SK-N-SH (cell line): Measurements from ENCODE around the gene MACROD2. TPM values are rescaled to one million over a fixed set of nuclear protein-coding genes. Genes with fewer than 3 reads are reported as not detected.

Experiments
- CTCF ChIA-PET: fragments of 300-600, 350-600 bp; formaldehyde crosslinking; extraction: SDS; loops from one replicate; lab custom pipeline; 2021; lab: Yijun Ruan, JAX
- POLR2A ChIA-PET: fragments of 350-600 bp; sonication (Branson Sonifier 250); formaldehyde crosslinking; extraction: SDS; loops from one replicate; lab custom pipeline; 2020; ENCODE audit warnings: antibody characterized with exemption, inconsistent platforms; lab: Yijun Ruan, JAX
- DNase-seq: peaks from one replicate; pipeline ENCODE4 v3.0.0; 2012
- H2AFZ ChIP-seq: fragments of 200-600 bp; sonication (generic); 2 replicates; pipeline ENCODE4 v1.8.1; 2016; ENCODE audit warnings: antibody characterized with exemption, mild to moderate bottlenecking, low read depth
- H3F3A ChIP-seq: fragments of 200-600 bp; sonication (generic); replicated peaks from 2 replicates; pipeline ENCODE3; 2016; ENCODE audit warnings: antibody characterized with exemption, mild to moderate bottlenecking; ENCODE audit not compliant: insufficient read depth
- H3K27ac ChIP-seq, 2 experiments: fragments of 200-500 bp in 1 of 2; fragments of 200-600 bp in 1 of 2; sonication (Bioruptor generic) in 1 of 2; sonication (generic), shearing (Covaris generic) in 1 of 2; 2 replicates each; pipeline versions ENCODE4 v1.5.1 to v1.6.1; 2014 to 2016; ENCODE audit warnings: low read depth in 2 of 2, inconsistent platforms in 1 of 2, low read length in 1 of 2, mild to moderate bottlenecking in 1 of 2, mixed read lengths in 1 of 2
- H3K27me3 ChIP-seq: fragments of 200-600 bp; sonication (generic), shearing (Covaris generic); 2 replicates; pipeline ENCODE4 v1.6.1; 2016; ENCODE audit warnings: mixed run types; ENCODE audit not compliant: insufficient read depth
- H3K36me3 ChIP-seq, 2 experiments: fragments of 200-500 bp in 1 of 2; fragments of 200-600 bp in 1 of 2; sonication (Bioruptor generic) in 1 of 2; sonication (generic) in 1 of 2; replicated peaks in 1 of 2; 2 replicates each; pipeline versions ENCODE3 to v1.5.1; 2014 to 2016; ENCODE audit warnings: low read length in 1 of 2, mild to moderate bottlenecking in 1 of 2; ENCODE audit not compliant: insufficient read depth in 2 of 2, control insufficient read depth in 1 of 2
- H3K4me1 ChIP-seq, 2 experiments: fragments of 200-500 bp in 1 of 2; fragments of 200-600 bp in 1 of 2; sonication (Bioruptor generic) in 1 of 2; sonication (generic), shearing (Covaris generic) in 1 of 2; 2 replicates each; pipeline versions ENCODE4 v1.5.1 to v1.6.1; 2014 to 2016; ENCODE audit warnings: low read depth in 1 of 2, low read length in 1 of 2, mixed run types in 1 of 2; ENCODE audit not compliant: insufficient read depth in 2 of 2, control insufficient read depth in 1 of 2
- H3K4me2 ChIP-seq: fragments of 200-600 bp; sonication (generic), shearing (Covaris generic); 2 replicates; pipeline ENCODE4 v1.6.1; 2017; ENCODE audit warnings: mixed run types
- H3K4me3 ChIP-seq, 2 experiments: fragments of 200-500 bp in 1 of 2; fragments of 200-600 bp in 1 of 2; sonication (Bioruptor generic) in 1 of 2; sonication (generic), shearing (Covaris generic) in 1 of 2; 2 replicates each; pipeline versions ENCODE4 v1.5.1 to v1.8.1; 2014 to 2016; ENCODE audit warnings: low read depth in 2 of 2, inconsistent platforms in 1 of 2, low read length in 1 of 2, mild to moderate bottlenecking in 1 of 2, mixed read lengths in 1 of 2, moderate library complexity in 1 of 2
- H3K79me2 ChIP-seq: fragments of 200-600 bp; sonication (generic); 2 replicates; pipeline ENCODE4 v1.8.1; 2017; ENCODE audit warnings: mild to moderate bottlenecking; ENCODE audit not compliant: insufficient read depth
- H3K9ac ChIP-seq: fragments of 200-600 bp; sonication (generic); 2 replicates; pipeline ENCODE4 v1.6.1; 2017; ENCODE audit warnings: mixed run types
- H3K9me2 ChIP-seq: fragments of 200-600 bp; sonication (generic); 2 replicates; pipeline ENCODE4 v1.6.1; 2017; ENCODE audit warnings: mixed run types
- H3K9me3 ChIP-seq: fragments of 200-600 bp; sonication (generic); 2 replicates; pipeline ENCODE4 v1.6.1; 2017; ENCODE audit warnings: mixed run types, mild to moderate bottlenecking, moderate library complexity
- H4K20me1 ChIP-seq: fragments of 200-600 bp; sonication (generic); 2 replicates; pipeline ENCODE4 v1.6.1; 2017; ENCODE audit warnings: mild to moderate bottlenecking, mixed run types; ENCODE audit not compliant: insufficient read depth
- CHD2 ChIP-seq: fragments of 150-350 bp; IDR thresholded peaks from 2 replicates; pipeline ENCODE4 v1.6.1; 2018; ENCODE audit warnings: low read length; ENCODE audit not compliant: partially characterized antibody
- CTCF ChIP-seq: fragments of 200-600 bp; sonication (generic); IDR thresholded peaks from 2 replicates; pipeline ENCODE4 v1.6.1; 2017; ENCODE audit warnings: antibody characterized with exemption, mild to moderate bottlenecking, moderate library complexity
- EP300 ChIP-seq, 2 experiments: IDR thresholded peaks; 2 replicates each; pipeline versions ENCODE4 v1.4.0 to v1.6.1; 2012; ENCODE audit warnings: borderline replicate concordance in 1 of 2, low read depth in 1 of 2, low read length in 1 of 2
- FOSL2 ChIP-seq: IDR thresholded peaks from 2 replicates; pipeline ENCODE4 v1.4.0; 2012; ENCODE audit warnings: low read depth, mild to moderate bottlenecking, moderate library complexity, borderline replicate concordance
- FOXM1 ChIP-seq: IDR thresholded peaks from 2 replicates; pipeline ENCODE4 v1.4.0; 2012; ENCODE audit warnings: low read depth, mild to moderate bottlenecking
- IRF3 ChIP-seq: fragments of 150-350 bp; IDR thresholded peaks from 2 replicates; pipeline ENCODE4 v1.6.1; 2016; ENCODE audit warnings: mild to moderate bottlenecking, low read depth, low read length
- JUND ChIP-seq: IDR thresholded peaks from 2 replicates; pipeline ENCODE4 v1.4.0; 2012
- MAX ChIP-seq: IDR thresholded peaks from 2 replicates; pipeline ENCODE4 v1.4.0; 2012; ENCODE audit warnings: low read depth
- MEF2A ChIP-seq: IDR thresholded peaks from 2 replicates; pipeline ENCODE4 v1.4.0; 2012; ENCODE audit warnings: low read depth, borderline replicate concordance
- NRF1 ChIP-seq: IDR thresholded peaks from 2 replicates; pipeline ENCODE4 v1.6.1; 2012; ENCODE audit warnings: low read depth, mild to moderate bottlenecking, low read length
- PBX3 ChIP-seq: IDR thresholded peaks from 2 replicates; pipeline ENCODE4; 2012
- POLR2AphosphoS5 ChIP-seq: IDR thresholded peaks from 2 replicates; pipeline ENCODE4 v1.6.1; 2012; ENCODE audit warnings: low read depth, low read length
- REST ChIP-seq: IDR thresholded peaks from 2 replicates; pipeline ENCODE4 v1.6.1; 2012; ENCODE audit warnings: mild to moderate bottlenecking, low read depth, low read length, moderate library complexity
- RFX5 ChIP-seq: IDR thresholded peaks from 2 replicates; pipeline ENCODE4 v1.6.1; 2012; ENCODE audit warnings: mild to moderate bottlenecking, improper control_type of control experiment, low read length
- TCF12 ChIP-seq: IDR thresholded peaks from 2 replicates; pipeline ENCODE4 v1.4.0; 2012
- TEAD4 ChIP-seq: IDR thresholded peaks from 2 replicates; pipeline ENCODE4 v1.4.0; 2012; ENCODE audit warnings: mild to moderate bottlenecking, borderline replicate concordance; ENCODE audit not compliant: insufficient read depth
- ZBTB33 ChIP-seq: IDR thresholded peaks from 2 replicates; pipeline ENCODE4 v1.4.0; 2012; ENCODE audit warnings: low read depth, borderline replicate concordance
- WGBS: methylation state at CpG from one replicate; pipeline ENCODE4 v1.1.6; 2017; ENCODE audit warnings: low lambda C conversion rate; 5-methylcytosine and 5-hydroxymethylcytosine counted together
- polyA plus RNA-seq, 3 experiments: library from polyadenylated mRNA; depleted of rRNA; stranded (reverse); fragments of >200 nt; gene quantifications; 2 replicates each; pipeline ENCODE4 v1.2.3, GENCODE V29; 2012

The MACROD2 gene
- polyA plus RNA-seq, 1 of the 3 experiments (the other 2 are of a cell fraction): 0.33 TPM

- ChIA-PET POLR2A (no interaction called here), CTCF (no interaction called here)
- no peaks in the 10 kb centered on the region for H3K27me3 ChIP-seq
- H3K36me3 ChIP-seq: no peaks in the 10 kb centered on the region
- no peaks in the 10 kb centered on the region for H3K4me1 ChIP-seq
- H3K4me2 ChIP-seq: no peak overlapping the region
- TF ChIP-seq CHD2 (no peak), FOSL2 (no peak), FOXM1 (no peak), JUND (no peak), TCF12 (no peak), CTCF (no peak), POLR2AphosphoS5 (no peak)
- no peak overlapping the region for H3K9ac ChIP-seq
- no peaks in the 10 kb centered on the region for H3K9me2 ChIP-seq
- no peaks in the 10 kb centered on the region for H3K79me2 ChIP-seq
- no peaks in the 10 kb centered on the region for H3K9me3 ChIP-seq
- H2AFZ ChIP-seq: no peak overlapping the region
- no peaks in the 10 kb centered on the region for H4K20me1 ChIP-seq
- no peak overlapping the region for H3K27ac ChIP-seq
- no peak overlapping the region for H3K4me3 ChIP-seq
- H3F3A ChIP-seq: no peaks in the 10 kb centered on the region
- DNase-seq: no peak
These were observed 1105.3 kb downstream of the MACROD2 start for GRCh38 chr20:15100506-15101160.

GRCh38 chr20:15107931-15108330 lies 1112.6 kb downstream of the MACROD2 start:
- Histone ChIP-seq H3K9me3 (no peaks in the 10 kb centered on the region), H3K27ac (no peak overlapping the region), H3K9ac (no peak overlapping the region), H4K20me1 (no peaks in the 10 kb centered on the region), H3K36me3 (no peaks in the 10 kb centered on the region), H3K27me3 (no peaks in the 10 kb centered on the region), H3K4me2 (no peak overlapping the region), H2AFZ (no peak overlapping the region), H3K9me2 (no peaks in the 10 kb centered on the region), H3K79me2 (no peaks in the 10 kb centered on the region), H3K4me1 (no peaks in the 10 kb centered on the region; a peak in 1 of 4 replicates), H3F3A (no peaks in the 10 kb centered on the region), H3K4me3 (no peak overlapping the region)
- CTCF ChIA-PET: interaction anchor here (1.0 kb wide), 1 partner anchor 8 kb away, joined by 3 read pairs; no protein-coding TSS in a partner anchor
- no peak for DNase-seq
- 89% methylated on average over 1 of the region's 1 CpG for WGBS
- POLR2A ChIA-PET: no interaction called here
- no peak for TF ChIP-seq FOXM1
- no peak for TF ChIP-seq NRF1
- no peak for TF ChIP-seq EP300 (IDR thresholded peaks at IDR 0.05; ENCODE audit: borderline replicate concordance in 1 of 2, low read depth in 1 of 2, low read length in 1 of 2)
- TF ChIP-seq RFX5: no peak
- TF ChIP-seq MAX: no peak
- TF ChIP-seq MEF2A: no peak
- no peak for TF ChIP-seq ZBTB33
- no peak for TF ChIP-seq CHD2
- no peak for TF ChIP-seq TEAD4
- TF ChIP-seq FOSL2: no peak
- no peak for TF ChIP-seq REST
- no peak for TF ChIP-seq PBX3
- no peak for TF ChIP-seq IRF3
